ENCODE measurements around the gene MT3.
"Not testable (repeated sequence)": the region's sequence is repeated elsewhere in the genome, so short reads cannot be mapped to it uniquely, and the experiment has no call there.

The MT3 gene

DNA sequence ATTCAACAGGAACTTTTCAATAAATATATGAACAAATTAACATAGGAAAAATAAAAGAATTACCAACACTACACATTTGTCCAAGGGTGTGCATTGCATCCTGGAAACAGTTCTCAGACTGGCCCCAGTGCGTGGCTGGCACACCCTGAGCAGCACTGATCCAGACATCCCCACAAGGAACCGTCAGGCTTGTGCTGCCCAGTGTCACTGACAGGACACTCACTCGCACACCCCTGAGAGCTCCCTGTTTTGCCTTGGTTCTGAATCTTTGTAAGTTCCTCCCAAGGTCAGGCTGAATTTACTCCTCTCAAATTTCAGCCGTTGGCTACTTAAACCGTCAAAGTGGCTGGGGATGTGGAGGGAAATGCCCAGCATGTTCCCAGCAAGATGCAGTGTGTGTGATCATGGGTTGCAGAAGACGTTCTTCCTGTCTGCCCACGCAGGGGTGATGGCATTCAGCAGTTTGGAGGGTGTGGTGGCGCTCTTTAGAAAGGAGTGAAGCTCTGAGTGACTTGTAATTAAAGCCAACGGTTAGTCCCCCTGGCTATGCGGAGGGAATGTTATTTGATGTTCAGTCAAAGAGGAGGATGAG, 20.8 kb downstream of the MT3 start:
- DNase-seq, result peak; percentile 19 to 70 (median 58)

DNA sequence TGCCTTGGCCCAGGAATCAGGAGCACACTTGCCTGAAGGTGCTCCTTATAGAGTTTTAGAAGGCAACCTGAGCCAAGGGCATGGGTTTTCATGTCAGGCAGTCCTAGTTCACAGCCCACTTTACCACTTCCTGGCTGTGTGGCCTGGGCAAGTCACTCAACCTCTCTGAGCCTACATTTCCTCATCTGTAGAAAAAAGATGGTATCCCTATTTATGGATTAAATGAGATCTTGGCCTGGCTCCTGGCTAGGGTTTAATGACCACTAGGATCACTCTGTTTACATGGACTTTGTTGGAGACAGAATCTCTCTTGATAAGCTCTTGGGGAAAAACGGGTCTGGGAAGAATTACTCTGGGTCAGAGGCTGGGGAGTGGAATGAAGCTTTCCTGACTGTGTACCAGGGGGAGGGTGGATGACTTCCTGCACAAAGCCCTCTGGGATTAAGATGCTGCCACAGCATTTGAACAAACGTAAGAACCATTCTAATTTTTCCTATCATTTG, 21.3 kb downstream of the MT3 start:
- DNase-seq, result no peak

DNA sequence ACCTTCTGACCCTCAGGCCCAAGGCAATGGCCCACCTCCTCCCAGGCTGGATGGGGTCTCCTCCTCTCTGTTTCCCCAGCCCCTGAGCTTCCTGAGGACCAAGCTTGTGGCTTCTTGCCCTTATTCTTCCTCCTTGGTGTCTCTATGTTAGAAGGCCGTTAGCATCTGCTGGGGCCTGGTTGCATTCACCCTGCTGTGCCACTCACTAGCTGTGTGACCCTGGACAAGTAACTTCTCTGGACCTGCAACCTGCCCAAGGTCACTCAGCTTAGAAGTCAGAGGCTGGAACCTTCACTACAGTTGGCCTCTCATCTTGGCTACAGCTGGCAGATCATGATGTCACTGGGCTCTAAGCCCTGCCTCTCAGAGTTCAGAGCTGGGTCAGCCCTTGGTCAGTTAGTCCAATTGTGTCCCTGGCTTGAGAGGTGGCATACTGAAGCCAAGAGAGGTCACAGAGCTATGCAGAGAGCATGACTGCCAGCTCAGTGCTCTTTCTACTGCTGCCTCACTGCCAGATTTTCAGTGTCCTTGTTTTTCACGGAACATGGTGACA, 22.0 kb downstream of the MT3 start:
- no peak for DNase-seq

DNA sequence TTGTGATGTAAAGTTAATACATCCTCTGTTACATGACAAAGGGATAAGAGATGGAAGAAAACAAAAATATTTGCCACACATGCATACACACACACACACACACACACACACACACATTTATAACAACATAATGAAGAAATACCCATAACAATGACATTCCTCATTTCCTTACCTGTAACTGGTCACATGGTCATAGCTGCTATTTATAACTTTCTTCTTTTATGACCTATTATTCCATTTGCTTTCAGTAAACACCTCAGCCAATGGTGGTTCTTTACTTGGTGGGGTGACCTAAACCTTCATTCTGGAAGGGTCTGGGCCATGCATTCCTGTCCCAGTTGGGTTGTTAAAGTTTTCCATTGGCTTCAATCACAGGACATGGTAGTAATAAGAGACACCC, 24.4 kb downstream of the MT3 start:
- no peak for DNase-seq

DNA sequence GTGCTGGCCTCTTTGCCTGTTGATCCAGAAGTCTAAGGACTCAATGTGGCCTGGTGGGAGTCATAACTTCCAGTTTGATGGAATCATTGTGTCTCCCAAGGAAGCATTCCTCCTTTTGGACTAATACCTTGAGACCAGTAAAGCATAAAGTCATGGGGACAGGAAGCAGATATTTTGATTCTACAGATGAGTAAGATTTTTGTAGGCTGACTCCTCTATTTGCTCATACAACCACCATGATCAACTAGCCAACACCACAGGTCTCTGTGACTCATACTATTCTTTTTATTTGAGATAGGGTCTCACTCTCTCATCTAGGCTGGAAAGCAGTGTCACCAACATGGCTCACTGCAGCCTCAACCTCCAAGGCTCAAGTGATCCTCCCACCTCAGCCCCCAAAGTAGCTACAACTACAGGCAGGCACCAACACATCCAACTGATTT, 25.2 kb downstream of the MT3 start:
- DNase-seq, result peak in 1 of 5 donors; percentile 63

DNA sequence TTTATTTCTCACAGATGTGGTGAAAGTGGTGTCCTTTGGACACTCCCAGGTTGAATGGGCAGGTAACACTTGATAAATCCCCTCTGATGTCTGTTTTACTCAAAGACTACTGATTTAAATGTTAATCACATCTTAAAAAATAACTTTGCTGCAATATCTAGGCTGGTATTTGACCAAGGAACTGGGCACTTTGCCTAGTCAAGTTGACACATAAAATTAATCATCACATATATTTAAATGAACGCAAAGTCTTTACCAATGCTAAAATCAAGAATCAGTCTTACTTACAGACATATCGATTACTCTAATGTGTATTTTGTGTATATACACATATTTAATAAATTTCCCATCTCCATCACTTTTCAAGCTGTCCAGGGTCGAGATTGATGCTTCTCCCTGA, 26.0 kb downstream of the MT3 start:
- DNase-seq, result no peak

DNA sequence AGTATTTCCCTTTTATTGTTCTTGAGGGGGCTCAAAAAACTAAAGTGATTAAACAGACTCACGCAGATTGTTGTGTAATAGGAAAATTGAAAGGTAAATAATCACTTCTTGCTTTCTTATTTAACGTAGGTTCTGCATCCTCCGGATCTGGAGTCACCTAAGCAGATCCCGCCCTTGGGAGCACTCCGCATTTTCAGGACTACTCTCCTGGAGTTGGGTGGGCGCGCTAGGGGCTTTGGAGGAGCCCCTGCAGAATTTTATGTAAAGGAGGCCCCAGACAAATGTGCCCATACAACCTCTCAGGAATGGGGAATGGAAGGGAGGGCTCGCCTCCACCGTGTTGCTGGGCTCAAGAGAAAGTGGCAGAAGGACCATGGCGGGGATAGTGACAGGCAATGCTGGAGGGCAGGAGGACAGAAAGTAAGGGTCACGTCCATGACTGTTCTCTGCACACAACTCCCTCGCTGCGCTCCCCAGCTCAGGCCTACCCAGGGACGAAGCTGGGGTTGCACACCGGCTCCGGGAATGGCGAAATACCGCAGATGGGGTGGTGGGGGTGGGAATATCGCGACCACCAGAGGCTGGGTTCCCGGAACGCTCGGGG, 27.4 kb downstream of the MT3 start:
- DNase-seq, result no peak

DNA sequence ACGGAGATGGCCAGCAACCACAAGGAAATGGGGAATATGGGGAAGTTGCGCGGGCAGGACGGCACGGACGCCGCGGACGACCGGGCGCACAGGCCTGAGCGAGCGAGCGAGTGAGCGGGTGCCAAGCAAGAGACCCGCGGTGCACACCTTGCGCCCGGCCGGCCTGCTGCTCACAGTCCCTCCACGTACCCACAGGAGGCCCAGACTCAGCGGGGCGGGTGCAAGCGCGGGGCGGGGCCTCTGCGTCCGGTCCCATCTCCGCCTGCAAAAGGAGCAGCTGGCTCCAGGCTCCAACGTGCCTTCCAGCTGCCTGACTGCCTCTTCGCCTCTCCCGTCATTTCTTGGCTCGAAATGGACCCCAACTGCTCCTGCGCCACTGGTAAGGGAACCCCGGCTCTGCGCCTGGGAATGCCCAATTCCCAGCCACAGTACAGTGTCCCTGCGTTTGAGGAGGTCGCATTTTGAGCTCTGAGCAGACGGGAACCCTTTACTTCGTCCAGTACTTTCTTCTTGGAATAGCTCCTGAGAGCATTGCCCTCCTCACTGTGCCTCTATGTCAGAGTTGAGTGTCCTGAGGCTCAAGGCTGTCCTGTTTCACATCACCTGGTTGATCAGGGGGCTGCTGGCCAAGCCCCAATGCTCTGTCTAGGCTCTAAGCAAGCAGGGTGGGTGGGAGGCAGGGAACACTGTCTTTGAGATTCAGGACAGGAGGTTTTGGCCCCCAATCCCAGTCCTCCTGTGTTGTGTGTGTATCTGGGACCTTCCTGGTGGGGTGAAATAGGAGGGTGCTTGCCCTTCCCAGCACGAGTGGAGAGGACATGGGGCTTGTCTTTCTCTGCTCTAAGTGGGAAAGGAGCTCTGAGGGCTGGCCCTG, 28.1 kb downstream of the MT3 start:
- peak in 3 of 5 donors; percentile 31 to 69 (median 41) for DNase-seq

DNA sequence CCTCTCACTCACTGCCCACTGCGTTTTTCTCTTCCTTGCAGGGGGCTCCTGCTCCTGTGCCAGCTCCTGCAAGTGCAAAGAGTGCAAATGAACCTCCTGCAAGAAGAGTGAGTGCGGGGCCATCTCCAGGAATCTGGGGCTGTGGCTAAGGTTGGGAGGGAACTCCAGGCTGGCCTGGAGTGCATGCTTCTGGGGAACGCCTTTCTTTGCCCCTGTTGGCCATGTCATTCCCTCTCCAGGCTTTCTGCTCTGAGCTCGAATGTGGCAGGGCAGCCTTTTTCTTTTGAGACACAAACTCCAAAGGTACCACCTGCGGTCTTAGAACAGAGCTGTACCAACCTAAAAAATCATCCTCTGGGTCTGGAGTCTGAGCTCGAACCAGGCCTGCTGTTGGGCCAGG, 28.8 kb downstream of the MT3 start:
- no peak for DNase-seq

DNA sequence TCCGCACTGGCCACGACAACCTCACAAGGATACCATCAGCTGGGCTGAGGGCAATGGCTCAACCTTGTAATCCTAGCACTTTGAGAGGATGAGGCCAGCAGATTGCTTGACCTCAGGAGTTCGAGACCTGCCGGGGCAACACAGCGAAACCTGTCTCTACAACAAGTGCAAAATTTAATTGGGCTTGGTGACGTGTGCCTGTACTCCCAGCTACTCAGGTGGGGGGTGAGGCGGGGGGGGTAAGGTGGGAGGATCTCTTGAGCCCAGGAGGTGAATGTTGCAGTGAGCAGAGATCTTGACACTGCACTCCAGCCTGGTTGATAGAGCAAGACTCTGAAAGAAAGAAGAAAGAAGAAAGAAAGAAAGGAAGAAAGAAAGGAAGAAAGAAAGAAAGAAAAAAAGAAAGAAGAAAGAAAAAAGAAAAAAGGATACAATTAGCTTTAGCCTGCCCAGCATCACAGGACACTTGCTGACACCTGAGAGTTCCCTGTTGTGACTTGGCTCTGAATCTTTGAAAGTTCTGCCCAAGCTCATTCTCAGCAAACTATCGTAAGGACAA, 31.1 kb downstream of the MT3 start:
- DNase-seq, result no peak

DNA sequence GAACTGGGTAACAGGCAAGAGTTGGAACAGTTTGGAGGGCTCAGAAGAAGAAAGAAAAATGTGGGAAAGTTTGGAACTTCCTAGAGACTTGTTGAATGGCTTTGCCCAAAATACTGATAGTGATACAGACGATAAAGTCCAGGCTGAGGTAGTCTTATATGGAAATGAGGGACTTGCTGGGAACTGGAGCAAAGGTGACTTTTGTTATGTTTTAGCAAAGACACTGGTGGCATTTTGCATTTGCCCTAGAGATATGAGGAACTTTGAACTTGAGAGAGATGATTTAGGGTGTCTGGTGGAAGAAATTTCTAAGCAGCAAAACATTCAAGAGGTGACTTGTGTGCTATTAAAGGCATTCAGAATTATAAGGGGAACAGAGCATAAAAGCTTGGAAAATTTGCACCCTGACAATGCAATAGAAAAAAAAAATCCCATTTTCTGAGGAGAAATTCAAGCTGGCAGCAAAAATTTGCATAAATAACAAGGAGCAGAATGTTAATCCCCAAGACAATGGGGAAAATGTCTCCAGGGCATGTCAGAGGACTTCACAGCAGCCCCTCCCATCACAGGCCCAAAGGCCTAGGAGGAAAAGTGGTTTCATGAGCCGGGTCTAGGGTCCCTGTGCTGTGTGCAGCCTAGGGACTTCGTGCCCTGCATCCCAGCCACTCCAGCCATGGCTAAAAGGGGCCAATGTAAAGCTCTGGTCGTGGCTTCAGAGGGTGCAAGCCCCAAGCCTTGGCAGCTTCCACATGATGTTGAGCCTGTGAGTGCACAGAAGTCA, 32.5 kb downstream of the MT3 start:
- not testable (repeated sequence) for DNase-seq

DNA sequence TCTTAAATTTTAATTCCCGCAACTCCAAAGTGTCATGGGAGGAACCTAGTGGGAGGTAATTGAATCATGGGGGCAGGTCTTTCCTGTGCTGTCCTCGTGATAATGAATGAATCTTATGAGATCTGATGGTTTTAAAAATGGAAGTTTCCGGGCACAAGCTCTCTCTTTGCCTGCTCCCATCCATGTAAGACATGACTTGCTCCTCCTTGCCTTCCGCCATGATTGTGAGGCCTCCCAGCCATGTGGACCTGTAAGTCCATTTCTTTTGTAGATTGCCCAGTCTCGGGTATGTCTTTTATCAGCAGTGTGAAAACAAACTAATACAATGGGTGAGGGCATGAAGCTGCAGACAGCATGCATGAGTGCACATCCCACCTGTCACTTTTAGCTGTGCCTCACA, 33.9 kb downstream of the MT3 start:
- DNase-seq, result not testable (repeated sequence)

DNA sequence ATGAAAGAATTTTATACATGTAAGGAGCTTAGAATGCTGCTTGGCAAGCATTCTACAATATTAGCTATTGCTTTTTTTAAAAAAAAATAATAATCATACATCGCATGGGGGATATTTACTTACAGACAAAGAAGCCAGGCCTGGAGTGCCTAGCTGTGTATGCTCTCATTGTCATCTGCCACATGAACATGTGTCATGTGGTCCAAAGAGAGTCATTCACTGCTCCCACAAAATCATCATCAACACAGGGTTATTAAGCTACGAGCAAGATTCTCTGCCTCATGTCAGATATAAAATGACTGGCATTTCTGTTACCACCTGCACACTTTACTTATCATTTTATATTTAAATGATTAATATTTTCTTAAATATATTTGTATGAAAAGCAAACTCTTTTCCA, 34.3 kb downstream of the MT3 start:
- no peak for DNase-seq

DNA sequence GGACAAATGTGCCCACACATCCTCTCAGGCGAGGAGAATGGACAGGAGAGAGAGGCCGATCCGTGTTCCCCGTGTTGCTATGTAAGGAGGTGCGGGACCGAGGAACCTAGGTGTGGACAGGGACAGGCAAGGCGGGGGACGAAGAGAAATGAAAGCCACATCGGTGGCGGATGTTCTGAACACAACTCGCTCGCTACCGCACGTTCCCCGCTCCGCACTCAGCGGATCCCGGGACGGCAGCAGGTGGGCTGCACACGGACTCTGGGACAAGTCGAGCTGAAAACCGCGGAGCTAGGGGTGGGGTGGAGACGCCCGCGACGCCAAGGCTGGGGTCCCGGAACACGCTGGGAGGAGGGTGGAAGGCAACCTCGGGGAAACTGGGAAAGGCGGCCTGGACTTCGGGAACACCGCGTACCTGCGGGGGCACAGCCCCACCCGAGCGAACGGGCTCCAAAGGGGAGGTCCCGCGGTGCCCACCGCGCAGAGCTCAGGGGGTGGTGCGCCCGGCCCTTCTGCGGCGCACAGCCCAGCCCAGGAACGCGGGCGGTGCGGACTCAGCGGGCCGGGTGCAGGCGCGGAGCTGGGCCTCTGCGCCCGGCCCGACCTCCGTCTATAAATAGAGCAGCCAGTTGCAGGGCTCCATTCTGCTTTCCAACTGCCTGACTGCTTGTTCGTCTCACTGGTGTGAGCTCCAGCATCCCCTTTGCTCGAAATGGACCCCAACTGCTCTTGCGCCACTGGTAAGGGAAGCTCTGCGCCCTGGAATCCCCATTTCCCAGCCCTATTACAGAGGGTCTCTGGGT, 36.0 kb downstream of the MT3 start, which contains the start of gene MT1E:
TSS of gene MT1E (plus strand) at position 642 of the 803 bp plus-strand sequence. CDS start at position 713, 71 bp downstream.
- peak in 2 of 5 donors; percentile 35 to 81 for DNase-seq

DNA sequence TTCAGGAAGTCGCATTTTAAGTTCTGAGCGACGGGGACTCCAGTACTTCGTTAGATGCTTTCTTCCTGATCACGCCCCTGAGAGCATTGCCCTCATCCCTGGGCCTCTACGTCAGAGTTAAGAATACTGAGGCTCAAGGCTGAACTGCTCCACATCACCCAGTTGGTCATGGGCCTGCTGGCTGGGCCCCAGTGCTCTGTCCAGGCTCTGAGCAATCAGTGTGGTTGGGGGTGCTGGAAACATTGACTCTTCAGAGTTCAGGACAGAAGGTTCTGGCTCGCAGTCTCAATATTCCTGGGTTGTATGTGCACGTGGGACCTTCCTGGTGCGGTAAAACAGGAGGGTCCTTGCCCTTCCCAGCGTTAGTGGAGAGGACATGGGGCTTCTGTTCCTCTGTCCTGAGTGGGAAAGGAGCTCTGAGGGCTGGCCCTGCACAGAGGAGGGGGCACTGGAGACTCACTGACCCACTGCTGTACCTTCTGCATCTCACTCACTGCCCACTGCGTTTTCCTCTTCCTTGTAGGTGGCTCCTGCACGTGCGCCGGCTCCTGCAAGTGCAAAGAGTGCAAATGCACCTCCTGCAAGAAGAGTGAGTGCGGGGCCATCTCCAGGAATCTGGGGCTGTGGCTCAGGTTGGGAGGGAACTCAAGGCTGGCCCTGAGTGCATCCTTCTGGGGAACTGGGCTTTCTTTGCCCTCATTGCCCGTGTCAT, 36.8 kb downstream of the MT3 start:
- no peak for DNase-seq

DNA sequence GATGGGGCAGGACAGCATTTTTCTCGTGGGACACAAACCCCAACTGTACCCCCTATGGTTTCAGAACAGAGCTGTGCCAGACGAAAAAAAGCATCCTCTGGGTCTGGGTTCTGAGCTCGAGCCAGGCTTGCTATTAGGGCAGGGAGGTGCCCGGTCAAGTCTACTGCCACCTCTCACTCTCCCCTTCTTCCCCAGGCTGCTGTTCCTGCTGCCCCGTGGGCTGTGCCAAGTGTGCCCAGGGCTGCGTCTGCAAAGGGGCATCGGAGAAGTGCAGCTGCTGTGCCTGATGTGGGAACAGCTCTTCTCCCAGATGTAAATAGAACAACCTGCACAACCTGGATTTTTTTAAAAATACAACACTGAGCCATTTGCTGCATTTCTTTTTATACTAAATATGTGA, 37.4 kb downstream of the MT3 start:
- DNase-seq, result no peak

DNA sequence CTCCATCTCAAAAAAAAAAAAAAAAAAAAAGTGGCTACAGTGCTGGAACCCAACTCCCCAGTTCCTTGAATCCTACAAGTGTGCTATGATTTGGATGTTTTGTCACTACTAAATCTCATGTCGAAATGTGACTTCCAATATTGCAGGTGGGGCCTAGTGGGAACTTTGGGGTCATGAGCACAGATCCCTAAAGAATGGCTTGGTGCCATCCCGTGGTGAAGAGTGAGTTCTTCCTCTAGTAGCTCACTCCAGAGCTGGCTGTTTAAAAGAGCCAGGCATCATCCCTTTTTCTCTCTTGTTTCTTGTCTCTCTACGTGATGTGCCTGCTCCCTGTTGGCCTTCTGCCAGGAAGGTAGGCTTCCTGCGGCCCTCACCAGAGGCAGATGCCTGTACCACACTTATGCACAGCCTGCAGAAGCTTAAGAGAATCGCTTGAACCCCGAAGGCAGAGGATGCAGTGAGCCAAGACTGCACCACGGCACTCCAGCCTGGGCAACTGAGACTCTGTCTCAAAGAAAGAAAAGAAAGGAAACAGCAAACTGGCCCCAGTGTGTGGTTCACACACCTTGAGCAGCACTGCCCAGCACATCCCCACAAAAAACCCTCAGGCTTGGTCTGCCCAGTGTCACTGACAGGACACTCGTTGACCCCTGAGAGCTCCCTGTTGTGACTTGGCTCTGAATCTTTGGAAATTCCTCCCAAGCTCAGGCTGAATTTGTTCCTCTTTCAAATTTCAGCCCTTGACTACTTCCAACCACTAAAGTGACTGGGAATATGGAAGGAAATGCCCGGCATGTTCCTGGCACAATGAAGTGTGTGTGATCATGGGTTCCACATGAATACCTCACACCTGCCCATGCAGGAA, 39.4 kb downstream of the MT3 start:
- DNase-seq, result no peak

DNA sequence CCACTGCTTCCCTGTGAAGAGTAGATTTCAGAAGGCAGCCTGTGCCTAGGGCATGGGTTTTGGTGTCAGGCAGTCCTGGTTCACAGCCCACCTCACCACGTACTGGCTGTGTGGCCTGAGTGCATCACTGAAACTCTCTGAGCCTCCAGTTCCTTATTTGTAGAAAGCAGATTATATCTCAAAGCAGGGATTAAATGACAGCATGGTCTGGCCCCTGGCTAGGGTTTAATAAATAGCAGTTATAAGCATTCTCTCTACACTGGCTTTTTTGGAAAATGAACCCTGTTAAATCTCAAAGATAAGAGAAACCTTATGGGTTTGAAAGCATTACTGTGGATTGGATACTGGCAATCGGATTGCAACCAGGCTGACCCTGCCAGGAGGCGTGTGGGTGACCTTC, 40.2 kb downstream of the MT3 start:
- no peak for DNase-seq

DNA sequence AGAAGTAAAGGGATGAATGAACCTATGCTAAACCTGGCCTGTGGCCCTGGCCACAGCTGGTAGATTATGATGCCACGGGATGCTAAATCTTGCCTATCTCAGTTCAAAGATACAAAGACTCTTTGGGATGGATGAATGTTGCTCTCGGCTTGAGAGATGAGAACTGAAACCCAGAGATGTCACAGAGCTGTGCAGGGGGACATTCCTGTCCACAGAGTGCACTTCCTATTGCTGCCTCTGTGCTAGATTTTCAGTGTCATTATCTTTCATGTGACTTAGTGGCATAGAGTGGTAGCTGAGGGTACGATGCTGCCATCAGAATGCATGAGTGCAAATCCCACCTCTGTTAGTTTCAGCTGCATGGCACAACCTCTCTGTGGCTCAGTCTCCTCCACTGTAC, 40.8 kb downstream of the MT3 start:
- no peak for DNase-seq

DNA sequence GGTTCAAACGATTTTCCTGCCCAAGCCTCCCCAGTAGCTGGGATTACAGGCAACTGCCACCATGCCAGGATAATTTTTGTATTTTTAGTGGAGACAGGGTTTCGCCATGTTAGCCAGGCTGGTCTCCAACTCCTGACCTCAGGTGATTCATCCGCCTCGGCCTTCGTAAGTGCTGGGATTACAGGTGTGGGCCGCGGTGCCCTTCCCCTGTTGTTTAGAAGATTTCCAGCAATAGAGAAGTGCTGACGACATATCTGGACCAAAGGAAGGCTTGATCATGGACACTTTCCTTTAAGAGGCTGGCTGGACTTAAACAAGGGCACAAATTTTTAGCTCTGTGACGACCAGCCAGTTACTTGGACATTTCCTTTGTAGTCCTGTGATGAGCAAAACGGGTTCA, 41.9 kb downstream of the MT3 start:
- DNase-seq, result no peak
